Measurements from ENCODE around the gene PPP1R14C.

Gene PPP1R14C

GRCh38 chr6:150293423-150294173, 150.8 kb downstream of the PPP1R14C start:
- TF ChIP-seq FOXM1 (IDR thresholded peaks at IDR 0.05; ENCODE audit: borderline replicate concordance, low read depth) (no peak), MAX (IDR thresholded peaks at IDR 0.05) (no peak), YY1 (IDR thresholded peaks at IDR 0.05; ENCODE audit: low read depth) (no peak), ZBTB7A (IDR thresholded peaks at IDR 0.05; ENCODE audit: low read depth) (no peak), TEAD4 (IDR thresholded peaks at IDR 0.05) (no peak), REST (IDR thresholded peaks at IDR 0.05; ENCODE audit: low read depth) (no peak), TCF12 (IDR thresholded peaks at IDR 0.05; ENCODE audit: low read depth) (no peak), EGR1 (IDR thresholded peaks at IDR 0.05) (no peak), CREB1 (IDR thresholded peaks at IDR 0.05; ENCODE audit: low read depth) (no peak), TAF1 (IDR thresholded peaks at IDR 0.05; ENCODE audit: low read depth) (no peak), NFIC (IDR thresholded peaks at IDR 0.05) (no peak)
- TF ChIP-seq, protein P1, sequence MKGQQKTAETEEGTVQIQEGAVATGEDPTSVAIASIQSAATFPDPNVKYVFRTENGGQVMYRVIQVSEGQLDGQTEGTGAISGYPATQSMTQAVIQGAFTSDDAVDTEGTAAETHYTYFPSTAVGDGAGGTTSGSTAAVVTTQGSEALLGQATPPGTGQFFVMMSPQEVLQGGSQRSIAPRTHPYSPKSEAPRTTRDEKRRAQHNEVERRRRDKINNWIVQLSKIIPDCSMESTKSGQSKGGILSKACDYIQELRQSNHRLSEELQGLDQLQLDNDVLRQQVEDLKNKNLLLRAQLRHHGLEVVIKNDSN (IDR thresholded peaks at IDR 0.05) = no peak

DNA sequence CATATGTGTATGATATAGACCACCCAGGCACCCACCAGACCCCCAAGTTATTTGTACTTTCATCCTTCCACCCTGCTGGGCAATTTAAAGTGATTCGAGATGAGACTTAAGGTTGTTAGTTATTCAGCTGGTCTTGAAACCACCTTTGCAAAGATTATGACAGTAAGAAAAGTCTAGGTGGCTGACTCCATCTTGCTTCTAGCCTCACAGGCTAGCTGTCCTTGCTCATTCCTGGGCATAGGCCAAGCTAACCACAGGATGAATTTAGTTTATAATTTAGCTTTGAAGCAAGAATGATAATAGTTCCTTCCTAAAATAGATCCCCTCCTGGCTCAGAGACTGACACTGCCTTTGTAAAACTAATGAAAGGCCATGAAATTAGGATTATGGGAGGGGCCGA, 154.0 kb downstream of the PPP1R14C start:
- TF ChIP-seq EP300 (IDR thresholded peaks at IDR 0.05; ENCODE audit: borderline replicate concordance) = no peak
- no peak for TF ChIP-seq CEBPB (IDR thresholded peaks at IDR 0.05)
- TF ChIP-seq ZBTB7A (IDR thresholded peaks at IDR 0.05; ENCODE audit: low read depth) = no peak
- TF ChIP-seq MAX (IDR thresholded peaks at IDR 0.05) = no peak
- TF ChIP-seq CREB1 (IDR thresholded peaks at IDR 0.05; ENCODE audit: low read depth) = no peak
- TF ChIP-seq NFIC (IDR thresholded peaks at IDR 0.05) = no peak

- TF ChIP-seq CEBPB (IDR thresholded peaks at IDR 0.05) (0 out of 2 replicates have a peak, but pooled peaks have one; percentile 18), FOXM1 (IDR thresholded peaks at IDR 0.05; ENCODE audit: borderline replicate concordance, low read depth) (no peak), TCF12 (IDR thresholded peaks at IDR 0.05; ENCODE audit: low read depth) (no peak)
Observed at GRCh38 chr6:150297327-150298029, 154.6 kb downstream of the PPP1R14C start.

GRCh38 chr6:150298030-150298380, 155.2 kb downstream of the PPP1R14C start:
- TF ChIP-seq EGR1 (IDR thresholded peaks at IDR 0.05) (no peak), REST (IDR thresholded peaks at IDR 0.05; ENCODE audit: low read depth) (no peak), EP300 (IDR thresholded peaks at IDR 0.05; ENCODE audit: borderline replicate concordance) (no peak), CREB1 (IDR thresholded peaks at IDR 0.05; ENCODE audit: low read depth) (no peak)

DNA sequence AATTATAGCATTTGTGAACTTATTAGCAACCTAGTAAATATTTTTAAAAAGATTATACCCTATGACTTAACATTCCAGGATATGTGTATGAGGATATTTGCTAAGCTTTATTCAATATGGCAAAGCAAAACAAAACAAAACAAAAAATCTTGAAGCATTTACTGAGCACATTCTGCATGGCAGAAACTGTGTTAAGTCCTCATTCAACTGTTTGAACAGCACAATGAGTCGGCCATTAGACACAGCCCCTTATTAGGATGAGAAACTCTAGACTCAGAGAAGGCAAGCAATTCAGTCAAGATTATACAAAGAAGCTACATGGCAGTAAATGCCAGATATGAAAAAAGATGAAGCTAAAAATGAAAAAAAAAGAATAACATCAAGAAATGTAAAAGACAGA, 155.8 kb downstream of the PPP1R14C start:
- TF ChIP-seq ZBTB7A (IDR thresholded peaks at IDR 0.05; ENCODE audit: low read depth) = no peak
- no peak for TF ChIP-seq TCF12 (IDR thresholded peaks at IDR 0.05; ENCODE audit: low read depth)
- TF ChIP-seq CEBPB (IDR thresholded peaks at IDR 0.05) = no peak
- TF ChIP-seq MAX (IDR thresholded peaks at IDR 0.05) = no peak
- TF ChIP-seq REST (IDR thresholded peaks at IDR 0.05; ENCODE audit: low read depth) = no peak
- TF ChIP-seq YY1 (IDR thresholded peaks at IDR 0.05; ENCODE audit: low read depth) = no peak
- no peak for TF ChIP-seq TAF1 (IDR thresholded peaks at IDR 0.05; ENCODE audit: low read depth)

Data from Ishikawa (cell line).